ENCODE results near the gene MYCL. TPM values are rescaled to one million over a fixed set of nuclear protein-coding genes. Genes with fewer than 3 reads are reported as not detected.

The MYCL gene
- total and polyA plus RNA-seq, 2 of the 4 experiments (the other 2 are of a cell fraction), result 0.72 to 0.87 TPM

- Histone ChIP-seq H3K18ac (ENCODE audit: low read depth, low read length) (no peak overlapping the region), H4K91ac (ENCODE audit: insufficient read depth, low read depth, low read length) (no peak overlapping the region), H3K9me3 (ENCODE audit: control insufficient read depth, insufficient read depth, low read length) (no peaks in the 10 kb centered on the region), H3K27ac (ENCODE audit: insufficient read depth, low read length) (no peak overlapping the region), H3K36me3 (ENCODE audit: control insufficient read depth, insufficient read depth, low read length) (peaks cover 13% of the 10 kb centered on the region), H3K4me3 (ENCODE audit: insufficient read depth, low read depth, low read length) (no peak overlapping the region), H3K9me1 (ENCODE audit: insufficient read depth, low read length) (peaks cover 12% of the 10 kb centered on the region), H4K20me1 (ENCODE audit: insufficient read depth, low read length) (peaks cover 10% of the 10 kb centered on the region; the same call in 1 of the 2 replicates), H2AK9ac (replicated peaks; ENCODE audit: low read depth, low read length, poor library complexity) (no peak overlapping the region), H2BK20ac (ENCODE audit: low read depth, low read length) (no peak overlapping the region), H2BK120ac (ENCODE audit: low read depth, low read length) (no peak overlapping the region), H3K56ac (ENCODE audit: extremely low read depth, insufficient read depth, low read length) (no peak overlapping the region), H2BK5ac (ENCODE audit: low read depth, low read length, poor library complexity, severe bottlenecking) (no peak overlapping the region), H3K14ac (replicated peaks; ENCODE audit: low read depth, low read length) (no peak overlapping the region), H3K23ac (ENCODE audit: low read depth, low read length) (no peak overlapping the region), H2AFZ (replicated peaks; ENCODE audit: low read length, poor library complexity) (no peak overlapping the region), H3K4me1 (ENCODE audit: control insufficient read depth, insufficient read depth, low read length) (peaks cover 5% of the 10 kb centered on the region), H3K4ac (ENCODE audit: low read depth, low read length) (no peak overlapping the region), H3K27me3 (ENCODE audit: control insufficient read depth, insufficient read depth, low read length) (no peaks in the 10 kb centered on the region), H2AK5ac (ENCODE audit: low read depth, low read length) (no peak overlapping the region), H3K9ac (ENCODE audit: low read depth, low read length) (no peak overlapping the region), H4K8ac (ENCODE audit: low read depth in 2 of 2, low read length in 2 of 2) (no peak overlapping the region), H4K5ac (ENCODE audit: low read depth, low read length) (no peak overlapping the region), H2BK15ac (ENCODE audit: low read depth, low read length) (no peak overlapping the region), H3K4me2 (ENCODE audit: low read depth, low read length) (no peak overlapping the region), H3K79me1 (ENCODE audit: low read depth in 1 of 2, low read length in 2 of 2) (peaks cover 26 to 48% of the 10 kb centered on the region in 2 experiments; a peak in 3 of 4 replicates)
- WGBS, 2 experiments (ENCODE audit: extremely low coverage in 2 of 2, insufficient read length in 1 of 2), result no CpG with 5 or more reads among the region's 5 CpGs
- no TSS peak for BruUV-seq (replicated peaks)
- dilution Hi-C loops (cut with HindIII; ENCODE audit: low sequenced_read_pairs, unreplicated experiment), result no loop called here
- in situ Hi-C loops (cut with MboI; ENCODE audit: low sequenced_read_pairs), result no loop called here
- ChIA-PET CTCF (interaction anchor here (0.7 kb wide), 1 partner anchor 26 kb away, joined by 4 read pairs; no protein-coding TSS in a partner anchor), POLR2A (ENCODE audit: unreplicated experiment) (no interaction called here)
- peak; percentile 18 for DNase-seq
- ATAC-seq (ENCODE audit: low read depth), result peak; percentile 24; the same call in 1 of the 2 replicates
- intact Hi-C loops (cut with micrococcal nuclease), result no loop called here
- TF ChIP-seq FOS (IDR thresholded peaks at IDR 0.05; ENCODE audit: low read depth, low read length) (no peak), CEBPB (IDR thresholded peaks at IDR 0.05; ENCODE audit: low read depth, low read length) (peak; percentile 84)
Measured at GRCh38 chr1:39852214-39852791, 49.4 kb downstream of the MYCL start.

Data from IMR-90 (cell line).